ENCODE measurements around the gene YJU2.

- TF ChIP-seq CTCF (IDR thresholded peaks at IDR 0.05; ENCODE audit: low read depth, low read length, poor library complexity, severe bottlenecking) (no peak), EZH2phosphoT487 (IDR thresholded peaks at IDR 0.05; ENCODE audit: borderline replicate concordance, low read length) (no peak)
These were observed 58.8 kb downstream of the YJU2 start for GRCh38 chr19:4305659-4306058.

Measured in DOHH2 (cell line).